Measurements from ENCODE around the gene SNED1. TPM values are rescaled to one million over a fixed set of nuclear protein-coding genes. Genes with fewer than 3 reads are reported as not detected.

SNED1 gene
- total RNA-seq, 1 experiment from 2014 or later = not detected

- Mint-ChIP-seq H3K27ac (ENCODE audit: unreplicated experiment) (no peak overlapping the region), H3K36me3 (ENCODE audit: insufficient read depth, unreplicated experiment) (no peaks in the 10 kb centered on the region), H3K4me1 (ENCODE audit: low read depth, unreplicated experiment) (no peaks in the 10 kb centered on the region), H3K9me3 (ENCODE audit: unreplicated experiment) (peaks cover 14% of the 10 kb centered on the region), H3K27me3 (ENCODE audit: insufficient read depth, unreplicated experiment) (peaks cover 4% of the 10 kb centered on the region), H3K4me3 (ENCODE audit: unreplicated experiment) (no peak overlapping the region)
- intact Hi-C loops (cut with micrococcal nuclease; ENCODE audit: unreplicated experiment) = no loop called here
- no peak for TF ChIP-seq CTCF (IDR thresholded peaks at IDR 0.05; ENCODE audit: insufficient read depth in 1 of 2, low read depth in 1 of 2, low read length in 1 of 2, severe bottlenecking in 1 of 2, unreplicated experiment in 1 of 2)
- peaks cover 6% of the 10 kb centered on the region for H3K9me3 ChIP-seq
- H3K4me1 ChIP-seq = no peaks in the 10 kb centered on the region
- BruUV-seq (replicated peaks) = no TSS peak
- DNase-seq = no peak
- H3K27me3 ChIP-seq (replicated peaks; ENCODE audit: control insufficient read depth, insufficient read depth, low read length) = no peaks in the 10 kb centered on the region
- H3K36me3 ChIP-seq (ENCODE audit: control insufficient read depth, insufficient read depth, low read length) = no peaks in the 10 kb centered on the region
- no peak overlapping the region for H3K4me3 ChIP-seq (ENCODE audit: low read depth, low read length)
- POLR2A ChIA-PET = no interaction called here
- CTCF ChIA-PET = no interaction called here
Measured at GRCh38 chr2:241003047-241003360, 4.6 kb downstream of the SNED1 start.

DNA sequence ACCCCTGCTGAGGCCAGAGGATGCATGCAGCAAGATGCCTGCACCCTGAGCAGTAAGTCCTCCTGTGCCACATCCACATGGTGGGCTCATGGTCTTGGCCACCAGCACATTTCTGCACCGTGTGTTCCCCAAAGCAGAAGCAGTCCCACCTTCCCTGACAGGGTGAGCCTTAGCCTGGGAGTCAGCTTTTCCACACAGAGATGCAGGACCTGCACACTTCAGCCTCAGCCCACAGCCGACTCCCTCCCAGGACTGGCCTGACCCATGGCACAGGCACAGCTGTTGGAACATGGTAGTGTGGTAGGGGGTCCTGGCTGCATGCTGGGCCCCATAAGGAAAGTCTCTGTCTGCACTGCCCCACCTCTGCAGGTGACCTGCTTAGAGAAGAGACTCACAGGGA lies 5.0 kb downstream of the SNED1 start:
- Histone ChIP-seq H3K36me3 (ENCODE audit: control insufficient read depth, insufficient read depth, low read length) (no peaks in the 10 kb centered on the region), H3K9me3 (peaks cover 6% of the 10 kb centered on the region), H3K4me3 (ENCODE audit: low read depth, low read length) (no peak overlapping the region), H3K4me1 (no peaks in the 10 kb centered on the region), H3K27me3 (replicated peaks; ENCODE audit: control insufficient read depth, insufficient read depth, low read length) (no peaks in the 10 kb centered on the region)
- ChIA-PET CTCF (no interaction called here), POLR2A (no interaction called here)
- intact Hi-C loops (cut with micrococcal nuclease; ENCODE audit: unreplicated experiment) = no loop called here
- H3K27ac Mint-ChIP-seq (ENCODE audit: unreplicated experiment) = no peak overlapping the region
- H3K36me3 Mint-ChIP-seq (ENCODE audit: insufficient read depth, unreplicated experiment) = no peaks in the 10 kb centered on the region
- no peak for DNase-seq
- no peak for TF ChIP-seq CTCF (IDR thresholded peaks at IDR 0.05; ENCODE audit: insufficient read depth in 1 of 2, low read depth in 1 of 2, low read length in 1 of 2, severe bottlenecking in 1 of 2, unreplicated experiment in 1 of 2)
- no peaks in the 10 kb centered on the region for H3K4me1 Mint-ChIP-seq (ENCODE audit: low read depth, unreplicated experiment)
- peaks cover 14% of the 10 kb centered on the region for H3K9me3 Mint-ChIP-seq (ENCODE audit: unreplicated experiment)
- peaks cover 4% of the 10 kb centered on the region for H3K27me3 Mint-ChIP-seq (ENCODE audit: insufficient read depth, unreplicated experiment)
- H3K4me3 Mint-ChIP-seq (ENCODE audit: unreplicated experiment) = no peak overlapping the region
- no TSS peak for BruUV-seq (replicated peaks)

DNA sequence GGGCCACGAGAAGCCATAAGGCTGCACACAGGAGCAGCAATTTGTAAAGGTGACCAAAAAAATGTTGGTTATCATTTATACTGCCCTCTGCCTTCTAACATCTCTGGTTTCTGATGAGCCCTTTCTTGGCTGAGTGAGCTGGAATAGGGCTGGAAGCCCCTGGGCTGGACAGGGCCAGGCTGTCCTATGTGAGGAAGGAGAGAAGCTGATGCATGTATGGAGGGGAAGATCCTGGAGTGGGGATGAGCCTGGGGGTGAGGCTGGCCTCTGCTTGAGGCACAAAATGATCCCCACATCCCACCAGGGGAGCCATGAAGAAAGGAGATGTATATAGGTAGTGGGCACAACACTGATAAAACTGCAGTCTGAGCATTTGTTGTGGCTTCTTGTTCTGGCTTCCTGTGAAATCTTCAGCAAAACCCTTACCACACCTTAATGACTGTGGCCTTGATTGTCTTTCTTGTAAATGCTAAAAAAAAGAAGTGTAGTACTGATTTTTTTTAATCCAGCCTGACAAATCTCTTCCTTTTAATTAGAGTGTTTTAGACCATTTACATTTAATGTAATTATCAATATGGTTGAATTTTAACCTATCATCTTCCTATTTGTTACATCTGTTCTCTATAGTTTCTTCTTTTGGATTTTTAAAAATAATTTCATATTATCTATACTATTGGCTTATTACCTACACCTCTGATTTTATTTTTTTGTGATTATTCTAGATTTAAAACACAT lies 5.6 kb downstream of the SNED1 start:
- Histone ChIP-seq H3K9me3 (peaks cover 6% of the 10 kb centered on the region), H3K36me3 (ENCODE audit: control insufficient read depth, insufficient read depth, low read length) (no peaks in the 10 kb centered on the region), H3K4me3 (ENCODE audit: low read depth, low read length) (no peak overlapping the region), H3K27me3 (replicated peaks; ENCODE audit: control insufficient read depth, insufficient read depth, low read length) (no peaks in the 10 kb centered on the region), H3K4me1 (no peaks in the 10 kb centered on the region)
- peaks cover 14% of the 10 kb centered on the region for H3K9me3 Mint-ChIP-seq (ENCODE audit: unreplicated experiment)
- BruUV-seq (replicated peaks) = no TSS peak
- H3K27me3 Mint-ChIP-seq (ENCODE audit: insufficient read depth, unreplicated experiment) = peaks cover 4% of the 10 kb centered on the region
- CTCF ChIA-PET = no interaction called here
- H3K36me3 Mint-ChIP-seq (ENCODE audit: insufficient read depth, unreplicated experiment) = no peaks in the 10 kb centered on the region
- intact Hi-C loops (cut with micrococcal nuclease; ENCODE audit: unreplicated experiment) = no loop called here
- no peak overlapping the region for H3K27ac Mint-ChIP-seq (ENCODE audit: unreplicated experiment)
- no peak for TF ChIP-seq CTCF (IDR thresholded peaks at IDR 0.05; ENCODE audit: insufficient read depth in 1 of 2, low read depth in 1 of 2, low read length in 1 of 2, severe bottlenecking in 1 of 2, unreplicated experiment in 1 of 2)
- POLR2A ChIA-PET = no interaction called here
- no peak for DNase-seq
- H3K4me1 Mint-ChIP-seq (ENCODE audit: low read depth, unreplicated experiment) = no peaks in the 10 kb centered on the region
- no peak overlapping the region for H3K4me3 Mint-ChIP-seq (ENCODE audit: unreplicated experiment)
